H1 (cell line): Measurements from ENCODE around the gene LIF. TPM values are rescaled to one million over a fixed set of nuclear protein-coding genes. Genes with fewer than 3 reads are reported as not detected.

ENCODE experiments used
- HDAC6 ChIP-seq: IDR thresholded peaks from one replicate; pipeline ENCODE4 v1.7.1; 2012; ENCODE audit warnings: low read depth, mild to moderate bottlenecking, inconsistent platforms, low read length, moderate library complexity
- POLR2A ChIP-seq, 2 experiments: IDR thresholded peaks; 1 replicate in 1 of 2; 2 replicates in 1 of 2; pipeline ENCODE4 v1.6.1; 2011; ENCODE audit warnings: low read depth in 2 of 2, low read length in 2 of 2, mild to moderate bottlenecking in 2 of 2; ENCODE audit errors: control extremely low read depth in 1 of 2
- TBP ChIP-seq: IDR thresholded peaks from 2 replicates; pipeline ENCODE4 v1.6.1; 2011; ENCODE audit warnings: low read depth, low read length, improper control_type of control experiment
- polyA plus RNA-seq, 7 experiments: library from polyadenylated mRNA; depleted of rRNA in 3 of 7; stranded (reverse) in 5 of 7; unstranded in 2 of 7; fragments of >200 nt in 5 of 7; fragments of 200-250 nt in 2 of 7; gene quantifications; 1 replicate in 5 of 7; 2 replicates in 1 of 7; 4 replicates in 1 of 7; pipeline versions ENCODE4 v1.2.1 to v1.2.3, GENCODE V29; 2011 to 2013; ENCODE audit warnings: missing spikeins in 2 of 7, mixed read lengths in 2 of 7
- total RNA-seq: library from RNA; stranded (reverse); fragmentation: NEBNext Ultra II Directional; extraction: Animal tissue kit (Norgen Biotek cat#: 25700); gene quantifications from 2 replicates; pipeline ENCODE4 v1.2.1, GENCODE V29; 2021
- TF ChIP-seq, protein P1 (sequence below): IDR thresholded peaks from 2 replicates; pipeline ENCODE4 v1.6.1; 2012; ENCODE audit warnings: low read length, inconsistent platforms

Gene LIF
- total and polyA plus RNA-seq, 2 of the 8 experiments (the other 6 are each of a cell fraction or from before 2014, with no cell fraction given), result 3.3 to 3.5 TPM

DNA sequence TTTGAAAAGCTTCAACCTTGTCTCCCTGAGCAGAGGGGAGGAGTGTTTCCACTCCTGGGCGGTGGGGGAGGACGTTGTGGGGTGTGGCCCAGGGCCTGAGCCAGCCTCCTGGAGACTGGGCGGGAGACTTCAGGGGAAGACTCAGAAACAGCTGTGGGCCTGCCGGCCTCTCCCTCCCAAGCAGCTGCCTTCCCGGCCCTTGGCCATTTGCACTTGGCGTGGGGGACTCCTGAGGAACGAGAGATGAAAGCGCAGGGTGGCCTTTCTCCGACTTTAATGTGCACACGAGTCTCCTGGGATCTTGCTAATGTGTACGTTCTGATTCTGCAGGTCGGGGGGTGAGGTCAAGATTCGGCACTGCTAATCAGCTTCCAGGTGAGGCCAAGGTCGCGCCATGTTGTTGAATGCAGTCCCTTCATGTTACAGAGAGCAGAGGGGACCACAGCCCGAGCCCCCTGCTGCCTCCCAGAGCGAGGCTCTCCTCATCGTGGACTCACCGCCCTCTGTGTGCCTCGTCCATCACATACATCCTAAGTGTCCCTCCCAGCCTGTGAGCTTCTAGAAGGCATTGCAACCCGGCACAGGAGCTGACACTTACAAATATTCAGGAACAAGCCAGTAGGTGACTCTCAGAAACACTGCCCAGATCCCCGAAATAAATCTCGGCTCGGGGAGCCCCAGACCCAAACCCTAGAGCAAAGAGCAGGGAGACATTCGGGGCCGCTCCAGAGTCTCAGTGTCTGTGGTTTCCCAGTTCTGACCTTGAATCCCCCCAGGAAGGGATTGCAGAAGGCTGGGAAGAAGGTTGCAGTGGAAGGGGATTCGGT, 7.7 kb downstream of the LIF start (continued):
- TF ChIP-seq TBP, result no peak
- TF ChIP-seq HDAC6, result no peak
- no peak for TF ChIP-seq POLR2A (IDR thresholded peaks at IDR 0.05; ENCODE audit: control extremely low read depth in 1 of 2, low read depth in 2 of 2, low read length in 2 of 2)
- TF ChIP-seq, protein P1, sequence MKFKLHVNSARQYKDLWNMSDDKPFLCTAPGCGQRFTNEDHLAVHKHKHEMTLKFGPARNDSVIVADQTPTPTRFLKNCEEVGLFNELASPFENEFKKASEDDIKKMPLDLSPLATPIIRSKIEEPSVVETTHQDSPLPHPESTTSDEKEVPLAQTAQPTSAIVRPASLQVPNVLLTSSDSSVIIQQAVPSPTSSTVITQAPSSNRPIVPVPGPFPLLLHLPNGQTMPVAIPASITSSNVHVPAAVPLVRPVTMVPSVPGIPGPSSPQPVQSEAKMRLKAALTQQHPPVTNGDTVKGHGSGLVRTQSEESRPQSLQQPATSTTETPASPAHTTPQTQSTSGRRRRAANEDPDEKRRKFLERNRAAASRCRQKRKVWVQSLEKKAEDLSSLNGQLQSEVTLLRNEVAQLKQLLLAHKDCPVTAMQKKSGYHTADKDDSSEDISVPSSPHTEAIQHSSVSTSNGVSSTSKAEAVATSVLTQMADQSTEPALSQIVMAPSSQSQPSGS, result no peak
